Measurements from ENCODE around the gene ZNF107.

The ZNF107 gene

DNA sequence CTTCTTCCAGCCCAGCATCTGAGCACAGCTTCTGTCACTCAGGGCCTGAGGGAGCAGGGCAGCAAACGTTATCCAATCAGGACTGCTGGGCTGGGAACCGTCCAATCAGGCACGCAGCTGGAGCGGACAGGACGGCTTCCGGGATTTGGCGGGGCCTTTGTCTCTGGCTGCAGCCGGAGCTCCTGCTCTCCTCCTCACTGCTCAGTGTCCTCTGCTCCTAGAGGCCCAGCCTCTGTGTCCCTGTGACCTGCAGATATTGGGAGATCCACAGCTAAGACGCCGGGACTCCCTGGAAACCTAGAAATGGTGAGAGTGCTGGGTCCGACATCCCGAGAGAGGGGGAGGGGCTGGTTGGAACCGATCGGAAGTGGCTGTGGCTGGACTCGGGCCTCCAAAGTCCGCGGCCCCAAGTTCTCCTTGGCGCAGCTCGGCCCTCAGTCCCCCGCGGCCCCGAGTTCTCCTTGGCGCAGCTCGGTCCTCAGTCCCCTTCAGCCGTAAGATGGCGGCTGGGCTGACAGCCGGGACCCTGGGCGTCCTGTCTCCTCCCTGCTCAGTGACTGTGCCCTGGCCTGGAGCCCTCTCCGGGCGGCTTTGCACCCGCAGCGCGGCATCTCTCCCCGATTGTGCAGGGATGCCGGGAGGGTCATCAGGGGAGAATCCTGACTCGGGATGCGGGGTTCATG lies at the start of gene ZNF107:
Gene ZNF107 (plus strand): TSS at position 154 of the 683 bp plus-strand sequence. CDS start 150 bp downstream, at position 304.
- in situ Hi-C loops (cut with MboI; ENCODE audit: low pct_unique_long_range_greater_than_20kb, low sequenced_read_pairs), result no loop called here
- peak; percentile 94 for DNase-seq

DNA sequence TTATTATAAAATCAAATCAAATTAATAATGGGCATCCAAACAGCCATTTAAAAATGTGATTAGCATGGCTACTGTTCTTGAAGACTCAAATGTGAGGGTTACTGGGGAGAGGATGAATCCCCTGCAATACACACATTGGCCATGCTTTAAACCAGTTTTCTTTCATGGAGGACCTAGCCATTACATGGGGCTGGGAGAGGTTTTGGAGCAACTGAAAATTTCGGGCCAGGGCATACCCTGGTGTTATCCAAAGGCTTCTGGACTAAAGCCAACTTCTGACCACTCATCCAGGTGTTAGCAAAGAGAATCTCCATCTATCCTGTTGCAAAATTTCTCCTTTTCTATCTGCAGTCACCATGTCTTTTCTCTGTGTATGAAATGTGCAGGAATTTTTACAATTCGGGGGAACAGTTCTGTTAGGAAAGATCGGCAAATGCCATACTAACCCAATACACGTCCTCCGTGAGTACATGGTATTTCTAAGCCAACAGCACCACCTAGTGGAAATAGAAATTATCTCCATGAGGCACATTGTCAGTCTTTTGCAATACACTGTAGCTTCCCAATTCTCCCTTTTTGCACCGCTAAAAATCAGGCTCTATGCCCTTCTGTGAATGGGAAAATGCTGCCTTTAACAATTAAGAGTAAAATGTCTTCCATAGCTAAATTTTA lies 47.0 kb upstream of the ZNF107 start:
- peak; percentile 75 for DNase-seq
- in situ Hi-C loops (cut with MboI; ENCODE audit: low pct_unique_long_range_greater_than_20kb, low sequenced_read_pairs), result no loop called here

DNA sequence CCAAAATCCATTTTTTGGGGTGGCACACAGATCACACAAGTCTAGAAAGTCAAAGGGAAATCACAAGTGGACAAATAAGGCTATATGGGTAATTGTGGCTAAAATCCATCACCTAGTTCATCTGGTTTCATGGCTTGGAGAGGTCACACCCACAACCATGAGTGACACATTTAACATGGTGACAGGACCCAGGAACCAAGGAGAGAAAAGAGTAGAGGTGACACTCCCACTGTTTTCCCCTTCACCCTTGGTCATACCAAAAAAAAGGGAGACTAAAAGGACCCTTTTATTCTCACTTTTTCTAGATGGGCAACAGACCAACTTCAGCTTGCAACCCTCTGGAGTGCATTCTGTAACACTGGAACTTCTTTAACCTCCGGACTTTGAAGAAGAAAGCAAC lies 46.2 kb upstream of the ZNF107 start:
- no peak for DNase-seq
- in situ Hi-C loops (cut with MboI; ENCODE audit: low pct_unique_long_range_greater_than_20kb, low sequenced_read_pairs), result no loop called here

DNA sequence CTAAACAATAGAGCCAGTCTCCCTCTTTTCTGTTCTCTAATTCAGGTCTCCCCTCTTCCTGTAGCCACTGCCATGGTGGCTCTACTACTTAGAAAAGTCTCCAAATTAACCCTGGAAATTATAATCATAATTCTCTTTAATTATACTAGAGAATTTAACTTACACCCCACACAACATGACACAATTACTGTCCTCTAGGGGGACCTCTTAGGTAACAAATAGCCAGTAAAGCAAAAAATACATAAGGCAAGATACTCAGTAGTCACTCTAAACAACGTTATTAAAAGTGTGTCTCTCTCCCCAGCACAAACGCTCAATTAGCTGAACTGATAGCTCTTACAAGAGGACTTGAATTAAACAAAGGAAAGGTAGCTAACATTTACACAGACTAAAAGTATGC lies 44.3 kb upstream of the ZNF107 start:
- in situ Hi-C loops (cut with MboI; ENCODE audit: low pct_unique_long_range_greater_than_20kb, low sequenced_read_pairs), result no loop called here

DNA sequence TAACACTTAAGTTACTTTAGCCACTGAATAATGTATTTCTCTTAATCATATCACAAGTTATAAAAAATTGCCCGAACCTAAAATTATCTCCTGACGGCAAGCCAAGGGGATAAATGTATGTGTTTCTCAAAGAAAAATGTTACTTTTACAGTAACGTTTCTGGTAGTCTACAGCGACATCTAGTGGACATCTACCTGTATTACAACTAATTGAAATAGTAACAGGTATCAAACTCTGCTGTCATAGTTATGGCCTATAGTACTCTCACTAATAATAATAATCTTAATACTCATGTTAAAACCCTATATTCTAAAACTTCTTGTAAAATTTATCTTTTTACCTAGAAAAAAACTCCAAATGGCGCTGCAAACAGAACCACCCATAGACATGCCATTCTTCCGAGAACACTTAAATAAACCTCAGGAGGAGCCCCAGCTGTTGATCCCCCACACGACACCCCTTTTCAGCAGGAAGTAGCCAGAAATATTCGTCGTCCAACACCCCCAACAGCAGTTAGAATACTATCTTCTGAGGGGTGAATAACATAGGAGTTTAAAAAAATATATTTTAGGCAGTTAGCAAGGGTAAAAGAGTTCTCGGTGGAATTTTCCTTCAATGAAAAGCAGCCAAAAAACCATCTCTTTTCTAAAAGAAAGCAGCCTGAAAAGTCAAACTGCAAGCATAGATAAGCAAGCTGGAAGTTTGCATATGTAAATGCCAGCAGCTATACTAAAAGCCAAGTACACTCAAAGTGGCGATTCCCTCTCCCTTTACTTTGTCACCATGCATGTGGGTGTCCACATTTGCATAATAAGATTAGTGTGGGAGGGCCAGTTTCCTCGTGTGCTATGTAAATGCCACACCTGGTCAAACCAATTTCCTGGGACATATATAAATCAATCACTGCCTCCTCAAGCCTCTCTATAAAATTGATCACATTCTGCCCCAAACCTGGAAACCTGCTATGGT lies 40.5 kb upstream of the ZNF107 start:
- in situ Hi-C loops (cut with MboI; ENCODE audit: low pct_unique_long_range_greater_than_20kb, low sequenced_read_pairs), result no loop called here
- DNase-seq, result peak; percentile 38

More for the DNA sequence above, 44.3 kb upstream of the ZNF107 start:
- DNase-seq, result peak; percentile 16

DNA sequence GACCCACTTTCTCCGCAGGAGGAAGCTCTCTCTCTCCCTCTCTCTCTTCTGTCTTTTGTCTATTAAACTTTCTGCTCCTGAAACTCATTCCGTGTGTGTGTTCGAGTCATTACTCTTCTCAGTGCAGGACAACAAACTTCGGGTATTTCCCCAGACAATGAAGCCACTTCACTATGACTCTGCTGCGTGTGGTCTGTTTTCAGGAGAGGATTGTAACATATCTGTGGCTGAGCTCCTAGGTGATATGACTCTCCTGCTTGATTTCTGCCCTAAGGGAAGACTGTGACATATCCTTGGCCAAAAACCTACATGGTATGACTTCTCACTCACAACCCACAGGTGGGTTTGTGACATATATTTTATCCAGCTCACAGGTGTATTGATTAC lies 39.9 kb upstream of the ZNF107 start:
- DNase-seq, result no peak
- in situ Hi-C loops (cut with MboI; ENCODE audit: low pct_unique_long_range_greater_than_20kb, low sequenced_read_pairs), result no loop called here

DNA sequence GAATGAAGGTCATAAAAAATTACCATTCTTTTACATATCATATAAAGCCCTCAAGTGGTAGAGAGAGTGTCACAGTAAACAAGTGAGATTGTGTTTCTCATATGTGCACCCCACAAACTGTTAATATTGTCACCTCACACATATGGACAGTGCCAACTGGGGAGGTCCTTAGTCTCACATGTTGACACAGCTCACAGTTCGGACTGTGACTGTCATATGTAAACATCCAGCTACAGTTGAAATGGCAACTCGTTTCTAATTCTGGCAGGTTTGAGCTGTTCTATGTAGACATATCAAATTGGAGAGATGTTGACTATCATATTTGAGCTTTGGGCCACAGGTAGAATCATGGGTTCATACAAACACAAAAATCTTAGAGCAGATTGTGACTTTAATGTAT lies 39.4 kb upstream of the ZNF107 start:
- DNase-seq, result no peak
- in situ Hi-C loops (cut with MboI; ENCODE audit: low pct_unique_long_range_greater_than_20kb, low sequenced_read_pairs), result no loop called here

DNA sequence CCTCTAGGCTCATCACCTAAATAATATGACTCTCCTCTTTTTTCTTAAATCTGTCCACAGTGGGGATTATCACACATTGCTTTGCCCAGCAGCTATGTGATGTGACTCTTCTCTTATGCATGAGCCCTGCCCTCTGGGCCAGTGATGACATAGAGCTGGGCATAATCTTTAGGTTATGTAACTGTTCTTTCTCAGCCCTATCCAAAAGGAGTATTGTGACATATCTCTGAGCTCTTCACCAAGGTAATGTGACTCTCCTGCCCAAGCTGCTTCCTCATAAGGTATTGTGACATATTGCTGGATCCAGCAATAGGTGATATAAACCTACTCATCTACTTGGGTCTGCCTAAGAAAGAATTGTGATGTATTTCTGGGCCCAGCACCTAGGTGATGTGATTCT lies 37.7 kb upstream of the ZNF107 start:
- in situ Hi-C loops (cut with MboI; ENCODE audit: low pct_unique_long_range_greater_than_20kb, low sequenced_read_pairs), result no loop called here
- DNase-seq, result no peak

DNA sequence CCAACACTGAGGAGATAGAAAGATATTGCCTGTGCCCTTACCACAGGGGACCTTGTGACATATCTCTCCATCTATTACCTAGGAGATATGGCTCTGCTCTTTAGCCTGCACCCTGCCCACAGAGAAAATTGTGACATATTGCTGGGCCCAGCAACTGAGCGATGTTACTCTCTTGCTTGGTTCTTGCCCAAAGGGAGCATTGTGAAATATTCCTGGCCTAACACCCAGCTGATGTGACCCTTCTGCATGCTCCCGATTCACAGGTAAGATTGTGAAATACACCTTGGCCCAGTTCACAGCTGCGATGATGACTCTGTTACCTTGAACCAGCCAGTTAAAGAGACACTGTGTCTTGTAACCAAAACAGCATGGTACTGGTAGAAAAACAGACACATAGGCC lies 37.2 kb upstream of the ZNF107 start:
- DNase-seq, result no peak
- in situ Hi-C loops (cut with MboI; ENCODE audit: low pct_unique_long_range_greater_than_20kb, low sequenced_read_pairs), result no loop called here

DNA sequence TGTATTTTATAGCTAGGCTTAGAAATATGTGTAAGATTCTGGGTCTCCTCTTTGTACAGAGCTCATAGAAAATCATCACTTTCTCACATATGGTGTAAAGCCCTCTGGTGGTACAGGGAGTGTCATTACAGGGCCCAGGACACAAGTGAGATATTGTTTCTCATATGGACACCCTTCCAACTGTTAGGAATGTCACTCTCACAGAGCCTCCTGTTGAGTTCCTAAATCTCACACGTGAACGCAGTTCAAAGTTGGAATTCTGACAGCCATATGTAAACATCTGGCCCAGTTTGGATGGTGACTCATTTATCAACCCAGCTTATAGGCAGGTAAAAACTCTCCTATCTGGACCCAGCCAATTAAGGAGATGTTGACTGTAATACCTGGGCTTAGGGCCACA lies 35.4 kb upstream of the ZNF107 start:
- in situ Hi-C loops (cut with MboI; ENCODE audit: low pct_unique_long_range_greater_than_20kb, low sequenced_read_pairs), result no loop called here
- peak; percentile 23 for DNase-seq

DNA sequence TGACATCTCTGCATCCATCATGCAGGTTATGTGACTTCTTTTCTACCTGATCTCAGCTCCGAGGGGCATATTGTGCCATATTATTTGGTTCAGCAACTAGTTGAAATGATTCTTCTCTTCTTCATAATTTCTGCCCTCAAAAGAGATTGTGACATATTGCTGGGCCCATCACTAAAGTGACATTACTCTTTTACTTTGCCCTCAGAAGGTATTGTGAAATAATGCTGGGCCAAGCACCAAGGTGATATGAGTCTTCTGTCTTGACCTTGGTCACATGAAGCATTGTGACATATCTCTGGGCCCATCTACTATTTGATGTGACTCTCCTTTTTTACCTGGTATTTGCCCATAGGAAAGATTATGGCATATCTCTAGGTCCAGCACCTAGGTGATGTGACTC lies 33.9 kb upstream of the ZNF107 start:
- no peak for DNase-seq
- in situ Hi-C loops (cut with MboI; ENCODE audit: low pct_unique_long_range_greater_than_20kb, low sequenced_read_pairs), result no loop called here

DNA sequence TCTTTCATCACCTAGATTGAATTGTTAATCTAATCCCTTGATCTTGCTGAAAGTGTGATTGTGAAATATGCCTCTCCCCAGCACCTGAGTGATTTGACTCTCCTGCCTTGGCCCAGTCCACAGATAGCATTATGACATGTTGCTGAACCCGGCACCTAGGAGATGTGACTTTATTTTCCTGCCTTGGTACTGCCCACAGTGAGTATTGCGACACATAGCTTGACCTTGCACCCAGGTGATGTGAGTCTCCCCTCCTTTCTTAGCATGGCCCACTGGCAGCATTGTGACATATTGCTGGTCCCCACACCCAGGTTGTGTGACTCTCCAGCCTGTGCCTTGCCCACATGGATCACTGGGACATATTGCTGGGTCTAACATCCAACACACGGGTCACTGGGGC lies 32.5 kb upstream of the ZNF107 start:
- in situ Hi-C loops (cut with MboI; ENCODE audit: low pct_unique_long_range_greater_than_20kb, low sequenced_read_pairs), result no loop called here
- no peak for DNase-seq

DNA sequence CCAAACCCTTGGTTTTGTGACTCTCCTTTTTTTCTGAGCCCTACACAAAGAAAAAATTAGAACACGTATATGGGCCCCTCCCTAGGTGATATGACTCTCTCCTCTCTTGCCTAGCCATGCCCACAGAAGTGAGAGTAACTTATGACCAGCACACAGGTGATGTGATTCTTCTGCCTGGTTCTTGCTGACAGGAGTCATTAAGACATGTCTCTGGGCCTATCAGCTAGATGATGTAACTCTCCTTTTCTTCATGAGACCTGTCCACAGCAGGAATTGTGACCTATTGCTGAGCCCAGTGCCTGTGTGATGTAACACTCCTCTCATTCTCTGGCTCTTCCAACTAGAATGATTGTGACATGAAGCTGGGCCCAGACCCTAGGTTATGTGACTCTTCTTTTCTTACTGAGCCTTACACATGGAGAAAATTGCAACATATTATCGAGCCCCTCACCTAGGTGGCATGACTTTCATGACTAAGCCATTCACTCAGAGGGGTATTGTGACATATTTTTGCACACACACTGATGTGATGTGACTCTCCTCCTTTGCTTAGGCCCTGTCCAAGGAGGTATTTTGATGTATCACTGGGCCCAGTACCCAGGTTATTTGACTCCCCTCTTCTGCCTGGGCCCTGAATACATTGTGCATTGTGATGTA lies 31.4 kb upstream of the ZNF107 start:
- DNase-seq, result no peak
- in situ Hi-C loops (cut with MboI; ENCODE audit: low pct_unique_long_range_greater_than_20kb, low sequenced_read_pairs), result no loop called here

DNA sequence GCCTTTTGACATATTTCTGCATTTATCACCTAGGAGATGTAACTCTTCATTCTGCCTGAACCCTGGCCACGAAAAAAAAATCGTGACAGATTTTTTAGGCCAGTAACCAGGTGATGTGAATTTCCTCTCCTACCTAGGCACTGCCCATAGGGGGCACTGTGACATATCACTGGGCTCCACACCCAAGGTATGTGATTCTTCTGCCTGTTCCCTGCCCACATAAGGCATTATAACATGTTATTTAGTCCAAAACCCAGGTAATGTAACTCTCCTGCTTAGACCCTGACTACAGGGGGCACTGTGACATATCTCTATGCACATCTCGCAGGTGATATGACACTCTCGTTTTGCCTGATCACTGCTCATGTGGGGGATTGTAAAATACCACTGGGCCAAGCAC lies 29.5 kb upstream of the ZNF107 start:
- peak; percentile 20 for DNase-seq
- in situ Hi-C loops (cut with MboI; ENCODE audit: low pct_unique_long_range_greater_than_20kb, low sequenced_read_pairs), result no loop called here

DNA sequence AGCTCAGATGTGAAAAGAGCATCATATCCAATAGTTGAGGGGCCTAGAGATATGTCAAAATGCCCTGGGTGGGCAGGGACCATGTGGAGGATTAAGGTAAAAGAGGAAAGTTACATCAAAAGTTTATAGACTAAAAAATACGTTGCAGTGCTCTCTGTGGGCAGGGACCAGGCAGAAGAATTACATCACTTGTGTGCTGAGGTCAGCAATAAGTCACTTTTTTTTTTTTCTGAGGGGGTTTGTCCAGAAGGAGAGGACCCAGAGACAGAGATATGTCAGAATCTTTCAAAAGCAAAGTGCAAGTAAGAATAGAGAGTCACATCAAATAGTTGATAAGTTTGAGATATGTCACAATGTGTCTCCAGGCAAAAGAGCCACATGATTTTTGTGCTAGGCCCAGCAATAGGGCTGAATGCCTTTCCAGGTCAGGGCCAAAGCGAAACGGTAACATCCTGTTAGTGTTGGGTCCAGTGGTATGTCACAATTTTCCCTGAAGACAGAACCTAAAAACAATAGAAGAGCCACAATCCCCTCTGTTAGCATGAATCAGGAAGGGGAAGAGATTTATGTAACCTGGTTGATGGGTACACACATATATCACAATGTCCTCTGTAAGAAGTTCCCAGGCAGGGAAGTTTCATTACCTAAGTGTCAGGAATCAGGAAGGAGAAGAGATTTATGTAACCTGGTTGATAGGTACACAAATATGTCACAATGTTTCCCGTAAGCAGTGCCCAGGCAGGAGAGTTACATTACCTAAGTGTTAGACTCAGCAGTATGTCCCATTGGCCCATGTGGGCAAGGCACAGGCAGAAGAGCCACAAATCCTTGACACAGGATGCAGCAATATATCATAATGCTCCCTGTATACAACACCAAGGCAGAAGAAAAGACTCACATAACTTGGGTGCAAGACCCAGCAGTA lies 28.1 kb upstream of the ZNF107 start:
- no peak for DNase-seq
- in situ Hi-C loops (cut with MboI; ENCODE audit: low pct_unique_long_range_greater_than_20kb, low sequenced_read_pairs), result no loop called here

DNA sequence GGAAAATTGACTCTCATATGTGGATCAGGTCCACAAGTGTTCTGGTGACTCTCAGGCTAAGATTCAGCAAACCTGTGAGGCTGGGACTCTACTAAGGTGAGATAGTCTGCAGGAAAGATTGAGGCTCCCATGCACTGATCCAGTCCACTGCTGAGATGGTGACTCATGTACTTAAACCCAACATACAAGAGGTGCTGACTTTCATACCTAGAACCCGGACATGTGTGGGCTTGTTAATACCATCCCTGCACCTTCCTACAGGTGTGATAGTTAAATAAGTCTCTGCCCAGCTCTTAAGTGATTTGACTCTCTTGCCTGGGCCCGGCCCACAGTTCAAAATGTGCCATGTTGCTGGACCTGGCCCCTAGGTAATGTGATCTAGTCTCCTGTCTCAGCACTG lies 27.1 kb upstream of the ZNF107 start:
- in situ Hi-C loops (cut with MboI; ENCODE audit: low pct_unique_long_range_greater_than_20kb, low sequenced_read_pairs), result no loop called here
- DNase-seq, result no peak

DNA sequence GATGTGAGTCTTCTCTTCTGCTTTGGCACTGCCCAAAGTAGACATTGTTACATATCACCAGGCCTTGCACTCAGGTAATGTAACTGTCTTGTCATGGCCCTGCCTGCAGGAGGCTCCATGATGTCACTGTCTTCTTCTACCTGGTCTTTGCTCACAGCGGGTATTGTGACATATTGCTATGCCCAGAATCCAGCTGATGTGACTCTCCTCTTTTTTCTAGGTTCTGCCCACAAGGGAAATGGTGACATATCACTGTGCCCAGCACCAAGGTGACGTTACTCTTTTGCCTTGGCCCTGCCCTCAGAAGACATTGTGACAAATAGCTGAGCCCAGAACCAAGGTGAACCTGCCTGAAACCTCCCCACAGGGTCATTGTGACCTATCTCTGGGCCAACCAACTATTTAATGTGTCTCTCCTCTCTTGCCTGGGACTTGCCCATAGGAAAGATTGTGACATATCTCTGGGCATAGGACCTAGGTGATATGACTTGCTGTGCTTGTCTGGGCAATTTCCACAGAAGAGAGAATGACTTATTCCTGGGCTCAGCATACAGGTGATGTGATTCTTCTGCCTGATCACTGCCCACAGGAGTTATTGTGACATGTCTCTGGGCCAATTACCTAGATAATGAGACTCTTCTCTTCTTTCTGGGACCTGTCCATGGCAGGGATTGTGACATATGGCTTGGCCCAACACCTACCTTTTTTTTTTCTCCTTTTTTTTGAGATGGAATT lies 26.5 kb upstream of the ZNF107 start:
- in situ Hi-C loops (cut with MboI; ENCODE audit: low pct_unique_long_range_greater_than_20kb, low sequenced_read_pairs), result no loop called here
- DNase-seq, result no peak

DNA sequence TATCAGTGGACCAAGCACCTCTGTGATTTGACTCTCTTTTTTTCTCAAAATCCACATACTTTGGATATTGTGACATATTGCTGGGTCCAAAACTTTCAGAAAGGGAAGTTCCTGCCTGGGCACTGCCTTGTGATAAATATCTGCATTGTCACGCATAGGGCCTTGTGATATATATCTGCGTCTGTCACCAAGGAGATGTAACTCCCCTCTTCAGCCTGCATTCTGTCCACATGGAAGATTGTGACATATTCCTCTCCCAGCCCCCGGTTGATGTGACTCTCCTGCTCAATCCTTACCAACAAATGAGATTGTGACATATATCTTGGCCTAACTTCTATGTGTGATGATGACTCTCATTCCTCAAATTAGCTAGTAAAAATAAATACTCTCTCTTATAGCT lies 25.4 kb upstream of the ZNF107 start:
- DNase-seq, result peak; percentile 50
- in situ Hi-C loops (cut with MboI; ENCODE audit: low pct_unique_long_range_greater_than_20kb, low sequenced_read_pairs), result no loop called here
